SK-N-SH (cell line): ENCODE data around the gene GBX2.

ENCODE experiments used
- FOXM1 ChIP-seq: IDR thresholded peaks from 2 replicates; pipeline ENCODE4 v1.4.0; 2012; ENCODE audit warnings: low read depth, mild to moderate bottlenecking
- POLR2AphosphoS5 ChIP-seq: IDR thresholded peaks from 2 replicates; pipeline ENCODE4 v1.6.1; 2012; ENCODE audit warnings: low read depth, low read length
- TF ChIP-seq, protein P1 (sequence below): fragments of 200-600 bp; sonication (generic); IDR thresholded peaks from 2 replicates; pipeline ENCODE4 v1.6.1; 2017; ENCODE audit warnings: antibody characterized with exemption, mild to moderate bottlenecking, moderate library complexity

DNA sequence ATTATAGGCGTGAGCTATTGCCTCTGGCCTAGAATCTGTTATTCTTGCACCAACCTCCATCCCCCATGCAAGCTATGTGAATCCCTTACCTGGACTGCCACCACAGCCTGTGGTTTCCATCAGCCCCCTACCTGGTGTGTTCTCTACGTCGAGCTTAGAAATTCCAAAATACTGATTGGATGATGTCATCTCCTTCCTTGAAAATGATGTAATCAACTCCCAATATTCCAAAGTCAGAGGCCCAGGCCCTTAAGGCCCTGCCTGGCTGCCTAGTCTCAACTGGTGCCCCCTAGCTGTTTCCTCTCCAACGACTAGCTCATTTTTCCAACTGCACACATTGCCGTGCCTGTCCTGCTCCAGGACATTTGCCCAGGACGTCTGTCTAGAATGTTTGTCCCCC is 41.3 kb upstream of the GBX2 start:
- no peak for TF ChIP-seq FOXM1
- TF ChIP-seq POLR2AphosphoS5: no peak
- TF ChIP-seq, protein P1, sequence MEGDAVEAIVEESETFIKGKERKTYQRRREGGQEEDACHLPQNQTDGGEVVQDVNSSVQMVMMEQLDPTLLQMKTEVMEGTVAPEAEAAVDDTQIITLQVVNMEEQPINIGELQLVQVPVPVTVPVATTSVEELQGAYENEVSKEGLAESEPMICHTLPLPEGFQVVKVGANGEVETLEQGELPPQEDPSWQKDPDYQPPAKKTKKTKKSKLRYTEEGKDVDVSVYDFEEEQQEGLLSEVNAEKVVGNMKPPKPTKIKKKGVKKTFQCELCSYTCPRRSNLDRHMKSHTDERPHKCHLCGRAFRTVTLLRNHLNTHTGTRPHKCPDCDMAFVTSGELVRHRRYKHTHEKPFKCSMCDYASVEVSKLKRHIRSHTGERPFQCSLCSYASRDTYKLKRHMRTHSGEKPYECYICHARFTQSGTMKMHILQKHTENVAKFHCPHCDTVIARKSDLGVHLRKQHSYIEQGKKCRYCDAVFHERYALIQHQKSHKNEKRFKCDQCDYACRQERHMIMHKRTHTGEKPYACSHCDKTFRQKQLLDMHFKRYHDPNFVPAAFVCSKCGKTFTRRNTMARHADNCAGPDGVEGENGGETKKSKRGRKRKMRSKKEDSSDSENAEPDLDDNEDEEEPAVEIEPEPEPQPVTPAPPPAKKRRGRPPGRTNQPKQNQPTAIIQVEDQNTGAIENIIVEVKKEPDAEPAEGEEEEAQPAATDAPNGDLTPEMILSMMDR: no peak
